HT1080 (cell line): ENCODE measurements around the gene IDH2. TPM values are rescaled to one million over a fixed set of nuclear protein-coding genes. Genes with fewer than 3 reads are reported as not detected.
"Not testable (repeated sequence)": the region's sequence is repeated elsewhere in the genome, so short reads cannot be mapped to it uniquely, and the experiment has no call there.

Experiments used
- DNase-seq: peaks from one replicate; pipeline ENCODE4 v3.0.0-alpha.2; 2015; ENCODE audit warnings: low read depth
- total RNA-seq: library from RNA; depleted of rRNA; stranded (reverse); fragments of >200 nt; shearing (Covaris generic); gene quantifications from 2 replicates; pipeline ENCODE4 v1.2.3, GENCODE V29; 2014

The IDH2 gene
- total RNA-seq, 1 experiment from 2014 or later = 7.7 TPM

DNA sequence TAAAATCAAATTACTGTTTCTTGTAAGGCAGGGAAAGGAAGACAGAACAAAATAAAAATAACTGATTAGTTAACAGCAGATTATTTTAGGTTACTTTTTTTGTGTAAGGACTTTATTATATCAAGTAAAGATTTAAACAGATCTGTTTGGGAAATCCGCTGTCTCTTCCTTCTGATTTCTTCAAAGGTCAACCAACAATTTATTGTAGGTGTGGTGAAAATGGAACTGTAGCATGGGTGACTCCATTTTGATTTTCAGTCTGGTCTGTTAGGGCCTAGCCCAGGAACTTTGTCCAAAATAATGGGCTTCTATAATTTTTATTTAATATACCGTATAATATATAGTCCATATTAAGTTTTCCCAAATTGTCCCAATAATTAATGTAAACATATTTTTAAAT lies 13.5 kb upstream of the IDH2 start:
- no peak for DNase-seq

DNA sequence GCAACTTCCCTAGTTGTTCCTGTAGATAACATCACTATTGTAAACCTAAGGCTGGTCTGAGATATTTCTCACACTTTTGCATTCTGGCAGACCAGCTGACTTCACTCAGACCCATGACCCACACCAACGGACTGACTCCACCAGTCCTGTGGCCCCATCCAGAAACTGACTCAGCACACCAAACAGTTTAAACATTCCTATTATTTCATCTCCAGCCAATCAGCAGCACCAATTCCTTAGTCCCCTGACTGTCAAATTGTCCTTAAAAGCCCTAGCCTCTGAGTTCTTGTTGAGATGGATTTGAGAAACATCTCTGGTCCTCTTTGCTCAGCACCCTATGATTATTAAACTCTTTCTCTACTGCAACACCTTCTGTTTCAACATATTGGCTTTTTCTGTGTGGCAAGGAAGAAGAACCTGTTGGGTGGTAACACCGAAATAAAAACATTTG lies 12.2 kb upstream of the IDH2 start:
- DNase-seq = peak; percentile 26

DNA sequence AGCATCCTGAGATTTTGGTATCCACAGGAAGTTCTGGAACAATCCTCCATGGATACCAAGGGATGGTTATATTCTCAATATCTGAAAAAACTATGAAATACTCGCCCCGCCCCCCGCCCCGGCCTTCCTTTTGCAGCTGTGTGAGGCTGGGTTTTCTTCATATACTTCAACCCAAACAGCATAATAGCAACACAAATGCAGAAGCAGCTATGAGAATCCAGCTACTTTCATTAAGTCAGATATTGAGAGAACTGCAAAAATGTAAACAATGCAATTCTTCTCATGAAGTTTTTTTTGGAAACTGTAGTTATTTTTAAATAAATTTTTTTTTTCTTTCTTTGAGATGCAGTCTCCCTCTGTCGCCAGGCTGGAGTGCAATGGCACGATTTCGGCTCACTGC lies 10.9 kb upstream of the IDH2 start:
- no peak for DNase-seq

DNA sequence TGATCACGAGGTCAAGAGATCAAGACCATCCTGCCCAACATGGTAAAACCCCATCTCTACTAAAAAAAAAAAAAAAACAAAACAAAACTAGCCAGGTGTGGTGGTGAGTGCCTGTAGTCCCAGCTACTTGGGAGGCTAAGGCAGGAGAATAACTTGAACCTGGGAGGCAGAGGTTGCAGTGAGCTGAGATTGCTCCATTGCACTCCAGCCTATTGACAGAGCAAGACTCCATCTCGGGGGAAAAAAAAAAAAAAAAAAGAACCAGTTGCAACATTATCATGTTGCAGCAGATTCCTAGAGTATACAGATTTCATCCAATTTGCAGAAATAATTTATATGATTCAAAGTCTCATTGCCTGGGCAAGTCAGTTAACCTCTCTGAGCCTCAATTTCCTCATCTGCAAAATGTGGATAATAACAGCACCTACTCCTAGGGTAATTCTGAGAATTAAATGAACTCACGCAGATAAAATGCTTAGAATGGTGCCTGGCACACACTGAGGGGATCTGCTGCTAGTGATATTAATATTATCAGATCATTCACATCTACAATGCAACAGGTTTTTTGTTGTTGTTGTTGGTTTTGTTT lies 7.0 kb upstream of the IDH2 start:
- DNase-seq = not testable (repeated sequence)

DNA sequence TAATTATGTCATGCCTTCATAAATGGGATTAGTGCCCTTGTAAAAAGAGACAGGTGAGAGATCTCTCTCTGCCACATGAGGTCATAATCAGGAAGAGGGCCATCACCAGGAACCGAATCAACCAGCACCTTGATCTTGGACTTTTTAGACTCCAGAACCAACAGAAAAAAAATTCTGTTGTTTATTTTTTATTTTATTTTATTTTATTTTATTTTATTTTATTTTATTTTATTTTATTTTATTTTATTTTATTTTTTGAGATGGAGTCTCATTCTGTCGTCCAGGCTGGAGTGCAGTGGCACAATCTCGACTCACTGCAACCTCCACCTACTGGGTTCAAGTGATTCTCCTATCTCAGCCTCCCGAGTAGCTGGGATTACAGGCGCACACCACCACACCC lies 5.8 kb upstream of the IDH2 start:
- not testable (repeated sequence) for DNase-seq

DNA sequence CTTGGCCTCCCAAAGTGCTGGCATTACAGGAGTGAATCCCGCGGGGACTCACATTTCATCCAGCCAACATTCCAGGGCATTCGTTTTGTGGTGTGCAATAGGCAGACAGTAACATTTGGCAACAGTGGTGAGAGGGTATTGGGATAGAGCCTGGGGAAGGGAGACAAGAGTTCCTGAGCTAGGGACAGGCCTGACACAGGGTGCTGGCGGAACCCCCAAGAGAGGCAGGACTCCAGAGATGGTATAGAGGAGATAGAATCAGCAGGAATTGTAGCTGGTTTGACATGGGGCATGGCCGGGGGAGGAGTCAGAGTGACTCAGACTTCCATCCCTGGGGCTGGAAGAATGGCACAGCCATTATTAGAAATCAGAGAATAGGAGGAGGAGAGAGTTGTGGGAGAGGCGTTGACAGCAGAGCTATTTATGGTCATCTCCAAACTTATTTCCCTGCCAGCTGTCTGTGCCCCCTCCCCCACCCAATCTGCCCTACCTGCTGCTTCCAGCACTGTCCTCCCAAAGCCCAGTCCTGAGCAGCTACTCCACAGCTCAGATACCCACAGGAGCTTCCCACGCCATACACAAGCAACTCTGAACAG lies 4.4 kb upstream of the IDH2 start:
- peak; percentile 68 for DNase-seq

DNA sequence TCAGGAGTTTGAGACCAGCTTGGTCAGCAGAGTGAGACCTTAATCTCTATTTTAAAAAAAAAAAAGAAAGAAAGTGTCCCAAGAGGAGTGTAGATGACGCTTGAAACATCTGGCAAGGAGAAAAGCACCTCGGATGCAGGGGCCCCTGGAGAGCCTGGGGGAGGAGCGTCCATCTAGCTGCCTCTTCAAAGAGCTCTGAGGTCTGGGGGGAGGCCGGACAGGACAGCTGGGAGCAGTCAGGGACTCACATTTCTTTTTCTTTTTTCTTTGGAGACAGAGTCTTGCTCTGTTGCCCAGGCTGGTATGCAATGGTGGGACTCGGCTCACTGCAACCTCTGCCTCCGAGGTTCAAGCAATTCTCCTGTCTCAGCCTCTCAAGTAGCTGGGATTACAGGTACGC lies 3.3 kb upstream of the IDH2 start:
- DNase-seq = no peak

DNA sequence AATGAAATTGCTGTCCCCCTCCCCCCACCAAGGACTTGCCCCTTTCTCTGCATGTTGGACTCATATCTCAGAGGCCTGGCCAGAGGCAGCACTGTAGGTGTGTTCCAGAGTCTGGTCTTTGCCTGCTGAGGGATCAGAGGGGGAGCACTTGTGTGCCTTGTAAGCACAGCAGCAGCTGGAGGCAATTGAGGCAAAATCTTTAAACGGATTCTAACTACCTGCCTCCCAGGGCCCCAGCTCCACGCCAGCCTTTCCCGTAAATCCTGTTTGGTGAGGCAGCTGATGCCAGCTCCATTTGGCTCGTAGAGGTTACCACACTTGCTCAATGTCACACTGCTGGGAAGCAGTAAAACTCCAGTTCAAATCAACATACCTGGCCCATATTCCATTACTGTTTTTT lies 2.3 kb upstream of the IDH2 start:
- no peak for DNase-seq

DNA sequence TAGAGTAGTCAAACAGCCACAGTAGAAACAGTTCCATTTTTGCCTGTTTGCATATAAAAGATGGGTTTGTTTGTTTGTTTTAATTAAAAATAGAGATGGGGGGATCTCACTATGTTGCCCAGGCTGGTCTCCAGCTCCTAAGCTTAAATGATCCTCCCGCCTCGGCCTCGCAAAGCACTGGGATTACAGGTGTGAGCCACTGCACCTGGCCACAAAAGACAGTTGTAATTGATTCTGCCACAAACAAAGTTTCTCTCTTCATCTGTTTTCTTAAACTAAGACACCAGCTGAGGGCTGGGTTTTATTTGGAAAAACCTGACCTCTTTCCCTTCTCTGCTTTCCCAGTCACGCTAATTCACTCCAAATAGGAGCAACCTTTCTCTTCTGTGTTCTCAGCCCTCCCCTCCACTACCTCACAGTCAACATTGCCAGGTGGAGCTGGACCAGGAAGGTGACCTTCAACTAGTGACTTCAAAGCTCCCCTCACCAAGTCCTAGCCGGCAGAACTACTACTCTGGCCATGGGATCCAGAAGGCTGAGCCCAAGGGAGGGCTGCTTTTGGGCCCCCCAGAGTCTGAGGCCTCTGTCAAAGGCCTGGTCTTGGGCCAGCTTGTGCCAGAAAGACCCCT lies 1.5 kb upstream of the IDH2 start:
- no peak for DNase-seq

DNA sequence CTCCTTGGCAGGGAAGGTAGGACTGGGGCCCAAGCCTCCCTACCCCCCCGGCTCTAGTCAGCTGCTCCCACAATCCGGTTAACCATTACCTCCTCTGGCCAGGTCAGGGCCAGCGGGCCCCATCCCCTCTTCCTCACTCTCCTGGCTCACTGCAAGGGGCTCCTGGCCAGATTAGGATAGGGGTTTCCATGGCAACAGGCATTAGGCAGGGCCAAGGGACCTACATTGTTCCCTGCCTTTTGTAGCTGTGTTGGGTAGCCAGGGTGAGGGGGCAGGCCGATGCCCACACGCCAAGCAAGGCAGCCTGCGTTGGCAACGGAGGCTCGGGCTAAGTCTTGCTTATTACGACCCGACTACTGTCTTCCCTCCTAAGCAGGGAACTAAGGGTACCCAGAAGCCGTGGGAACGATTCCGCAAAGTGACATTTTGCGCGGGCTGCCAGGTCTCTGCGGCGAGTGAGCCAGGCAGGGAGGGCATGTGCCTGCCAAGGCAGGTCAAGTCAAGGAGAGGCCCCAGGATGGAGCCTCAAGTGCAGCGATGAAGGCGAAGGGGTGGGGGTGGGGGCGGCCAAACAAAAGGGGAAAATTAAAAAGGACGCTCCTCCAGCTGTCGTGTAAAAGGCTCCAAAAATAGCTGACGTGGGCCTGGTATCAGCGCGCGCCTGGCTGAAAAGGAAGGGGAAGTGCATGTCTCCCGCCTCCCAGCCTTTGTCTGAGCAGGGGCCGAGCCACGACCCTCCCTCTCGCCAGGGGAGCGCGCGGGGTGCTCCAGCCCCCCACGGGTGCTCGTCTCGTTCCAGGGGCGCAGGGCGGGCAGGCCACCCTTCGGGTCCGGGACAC lies 919 bp downstream of the IDH2 start:
- DNase-seq = no peak

DNA sequence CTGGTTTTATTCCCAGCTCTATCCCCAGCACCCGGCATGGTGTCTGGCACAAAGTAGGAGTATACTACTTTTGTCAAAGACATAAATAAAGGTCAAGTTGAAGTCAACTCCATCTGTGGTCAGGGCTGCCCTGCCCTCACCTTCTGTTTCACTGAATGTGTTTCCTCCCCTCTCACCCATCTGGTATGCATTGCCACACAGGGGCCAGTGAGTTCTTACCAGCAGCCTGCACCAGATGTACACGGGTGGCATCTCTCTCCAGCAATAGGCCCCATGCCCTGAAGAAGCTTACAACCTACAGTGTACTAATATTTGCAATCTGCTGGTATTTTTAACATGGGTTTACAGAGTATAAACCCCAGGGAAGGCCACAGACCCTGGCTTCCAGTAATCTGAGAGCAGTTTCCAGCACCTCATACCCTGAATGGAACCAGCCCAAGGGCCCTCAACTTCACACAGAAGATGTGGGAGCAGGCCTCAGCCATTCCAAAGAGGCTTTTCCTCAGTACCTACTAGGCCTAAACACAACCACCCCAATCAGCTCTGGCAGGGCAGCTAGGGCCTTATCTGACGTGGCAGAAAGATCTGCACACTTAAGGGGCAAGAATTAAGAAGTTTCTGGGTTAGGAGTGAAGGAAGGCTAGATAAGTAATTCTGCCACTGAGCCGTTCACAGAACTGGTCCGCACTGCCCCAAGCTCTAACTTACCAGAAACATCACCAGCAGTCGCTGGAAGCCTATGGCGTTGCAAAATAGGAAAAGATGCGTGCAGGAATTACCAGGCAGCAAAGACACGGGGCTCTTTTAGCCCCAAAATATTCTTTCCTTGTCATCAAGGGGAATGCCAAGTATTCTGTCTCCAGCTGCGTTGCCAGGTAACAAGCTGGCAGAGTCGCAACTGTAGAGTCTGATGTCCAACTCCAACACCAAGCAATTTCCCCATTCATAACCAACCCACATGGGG lies 2.1 kb downstream of the IDH2 start:
- peak; percentile 10 for DNase-seq

DNA sequence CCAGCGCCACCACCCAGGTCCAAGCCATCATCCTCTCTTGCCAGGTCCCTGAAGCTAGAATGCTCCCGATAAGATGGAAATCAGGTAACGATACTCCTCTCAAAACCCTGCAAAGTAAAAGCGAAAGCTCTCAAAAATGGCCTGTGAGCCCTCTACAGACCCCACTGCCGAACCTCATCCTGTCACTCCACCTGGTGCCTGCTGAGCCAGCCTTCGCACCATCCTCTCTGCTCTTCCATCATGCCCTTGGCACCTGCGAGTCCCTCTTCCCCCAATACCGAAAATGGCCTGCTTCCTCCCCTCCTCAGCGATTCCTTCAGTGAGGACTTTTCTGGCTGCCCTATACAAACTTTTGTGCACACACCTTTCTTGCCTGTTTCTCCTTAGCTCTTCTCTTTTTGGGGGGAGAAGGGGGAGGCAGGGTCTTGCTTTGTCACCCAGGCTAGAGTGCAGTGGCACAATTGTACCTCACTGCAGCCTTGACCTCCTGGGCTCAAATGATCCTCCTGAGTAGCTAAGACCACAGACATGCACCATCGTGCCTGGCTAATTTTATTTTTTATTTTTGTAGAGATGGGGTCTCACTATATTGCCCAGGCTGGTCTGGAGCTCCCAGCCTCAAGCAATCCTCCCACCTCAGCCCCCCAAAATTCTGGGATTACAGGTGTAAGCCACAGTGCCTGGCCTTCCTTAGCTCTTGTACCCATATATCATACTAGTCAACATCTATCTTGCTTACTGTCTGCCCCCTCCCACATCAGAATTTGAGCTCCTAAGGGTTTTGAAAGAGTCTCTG lies 3.0 kb downstream of the IDH2 start:
- no peak for DNase-seq

DNA sequence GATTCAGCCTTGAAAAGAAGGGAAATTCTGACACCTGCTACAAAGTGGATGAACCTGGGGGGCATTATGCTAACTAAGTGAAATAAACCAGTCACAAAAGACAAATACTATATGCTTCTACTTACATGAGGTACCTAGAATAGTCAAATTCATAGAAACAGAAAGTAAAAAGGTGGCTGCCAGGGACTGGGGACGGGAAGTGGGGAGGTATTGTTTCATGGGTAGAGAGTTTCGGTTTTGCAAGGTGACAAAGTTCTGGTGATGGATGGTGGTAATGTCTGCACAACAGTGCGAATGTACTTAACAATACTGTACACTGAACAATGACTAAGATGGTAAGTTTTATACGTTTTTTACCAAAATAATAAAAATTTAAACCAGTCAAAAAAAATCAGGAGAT lies 4.8 kb downstream of the IDH2 start:
- no peak for DNase-seq

DNA sequence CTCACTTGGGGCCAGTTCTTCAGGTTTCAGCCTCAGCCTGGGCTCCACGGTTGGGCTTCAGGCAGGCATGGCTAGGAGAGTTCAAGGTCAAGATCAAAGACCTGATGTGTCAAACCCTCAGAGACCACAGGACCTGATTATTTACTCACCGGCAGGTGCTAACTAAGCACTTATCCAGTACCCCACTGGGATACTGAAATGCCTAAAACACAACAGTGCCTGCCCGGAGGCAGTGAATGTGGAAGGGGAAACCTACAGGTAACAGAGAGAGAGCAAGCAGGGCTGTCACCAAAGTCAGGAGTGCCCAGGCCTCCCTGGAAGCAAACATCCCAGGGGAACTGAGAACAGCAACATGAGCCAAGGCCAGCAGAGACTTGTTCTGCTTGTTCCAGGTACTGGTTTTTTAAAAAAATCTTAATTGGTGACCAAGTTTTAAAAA lies 6.7 kb downstream of the IDH2 start:
- DNase-seq = no peak

DNA sequence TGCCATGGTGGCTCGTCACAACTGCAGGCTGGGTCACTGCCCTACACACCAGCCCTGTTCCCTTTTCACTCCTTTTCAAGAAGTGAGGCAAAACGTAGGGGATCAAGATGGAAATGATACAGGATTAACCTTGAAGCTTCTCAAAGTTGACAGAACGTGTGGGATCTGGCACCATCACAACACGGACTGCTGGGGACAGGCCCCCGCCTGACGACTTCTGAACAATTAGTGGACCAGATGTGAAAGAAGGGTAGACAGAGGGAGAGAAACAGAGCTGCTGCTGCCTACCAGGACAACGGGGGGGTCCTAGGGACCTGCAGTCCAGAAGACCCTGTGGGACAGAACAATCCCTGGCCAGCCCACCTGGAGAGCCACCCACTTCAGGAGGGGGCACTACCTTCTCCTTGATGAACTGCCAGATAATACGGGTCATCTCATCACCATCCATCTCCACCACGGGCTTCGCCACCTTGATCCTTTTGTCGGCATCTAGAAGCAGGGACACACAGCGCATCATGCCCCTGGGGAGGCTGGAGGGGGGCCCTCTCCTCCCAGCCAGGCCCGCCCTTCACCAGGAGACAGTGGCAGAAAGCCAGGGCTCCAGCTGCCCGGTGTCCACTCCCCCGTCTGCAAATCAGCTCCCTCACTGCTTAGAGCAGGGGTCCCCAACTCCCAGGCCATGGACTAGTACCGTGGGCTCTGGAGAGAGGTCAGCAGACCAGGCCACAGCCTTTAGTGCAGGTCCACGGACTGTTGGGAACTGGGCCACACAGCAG lies 10.9 kb downstream of the IDH2 start:
- no peak for DNase-seq

DNA sequence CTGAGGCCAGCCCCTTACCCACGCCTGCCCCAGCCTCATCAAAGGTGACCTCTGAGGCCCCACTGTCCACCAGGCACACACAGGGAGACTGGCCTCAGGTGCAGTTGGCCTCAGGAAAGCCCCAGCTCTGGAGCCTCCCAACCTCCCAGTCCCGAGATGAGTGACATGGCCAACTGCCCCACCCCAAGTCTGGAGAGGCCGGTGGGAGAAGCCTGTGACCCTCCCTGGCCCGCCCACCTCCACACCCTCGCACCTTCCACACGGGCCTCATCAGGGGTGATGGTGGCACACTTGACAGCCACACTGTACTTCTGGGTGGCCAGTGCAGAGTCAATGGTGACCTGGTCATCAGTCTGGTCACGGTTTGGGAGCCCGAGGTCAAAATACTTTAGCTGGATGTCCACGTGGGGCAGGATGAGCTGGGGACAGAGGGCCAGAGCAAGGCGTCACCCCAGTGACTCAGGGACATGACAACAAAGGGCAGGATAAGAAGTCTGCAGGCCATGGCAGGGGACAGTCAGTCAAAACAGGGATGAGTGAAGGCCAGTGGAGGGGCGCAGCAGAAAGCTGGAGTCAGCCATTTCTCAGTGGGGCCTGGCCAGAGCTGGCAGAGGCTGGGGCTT lies 11.9 kb downstream of the IDH2 start:
- no peak for DNase-seq

DNA sequence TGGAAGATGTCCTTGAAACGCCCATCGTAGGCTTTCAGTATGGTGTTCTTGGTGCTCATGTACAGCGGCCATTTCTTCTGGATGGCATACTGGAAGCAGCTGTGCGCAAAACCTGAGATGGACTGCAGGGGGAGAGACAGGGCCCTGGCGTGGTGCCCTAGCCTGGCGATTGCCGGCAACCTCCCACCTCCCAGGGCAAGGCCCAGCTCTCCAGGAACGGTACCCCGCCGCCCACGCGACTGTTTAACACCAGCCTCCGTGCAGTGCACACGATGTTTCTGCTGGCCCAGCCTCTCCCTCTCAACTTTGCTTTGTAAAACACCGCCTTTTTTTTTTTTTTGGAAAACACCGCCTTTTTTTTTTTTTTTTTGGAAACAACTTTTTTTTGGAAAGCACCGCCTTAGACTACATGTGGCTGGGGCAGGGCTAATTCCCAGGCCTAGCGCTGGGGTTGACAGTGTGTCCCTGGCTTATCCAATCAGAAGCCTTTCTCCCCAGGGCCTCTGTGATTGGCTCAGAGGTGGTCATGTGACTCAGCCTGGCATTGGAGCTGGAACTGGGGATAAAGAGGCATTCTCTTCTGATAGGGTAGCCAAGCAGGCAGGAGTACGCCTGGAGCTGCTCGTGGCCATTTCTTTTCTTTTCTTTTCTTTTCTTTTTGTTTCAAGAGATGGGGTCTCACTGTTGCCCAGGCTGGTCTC lies 14.7 kb downstream of the IDH2 start:
- peak; percentile 42 for DNase-seq

DNA sequence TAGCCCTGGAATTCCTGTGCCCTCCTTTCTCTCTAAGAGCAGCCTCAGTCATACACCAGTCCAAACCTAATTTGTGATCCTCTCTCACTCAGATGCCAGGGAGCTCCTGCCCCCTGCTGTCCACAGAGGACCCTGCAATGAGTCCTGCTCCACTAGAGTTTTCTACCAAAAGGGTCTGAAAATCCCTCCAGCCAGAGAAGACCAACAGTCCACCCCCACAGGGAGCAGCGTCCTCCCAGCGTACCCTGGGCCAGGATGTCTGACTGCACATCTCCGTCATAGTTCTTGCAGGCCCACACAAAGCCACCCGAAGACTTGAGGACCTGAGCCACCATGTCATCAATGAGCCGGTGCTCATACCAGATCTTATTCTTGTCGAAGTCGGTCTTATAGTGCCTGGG lies 15.4 kb downstream of the IDH2 start:
- DNase-seq = peak; percentile 53
